Stimulated activated CD4-positive, alpha-beta T cell treated with anti-CD3 and anti-CD28 coated beads, Interleukin-12 subunit alpha, Interleukin-12 subunit beta, amount 100 ng/mL, for 48 hours (primary cell): Measurements from ENCODE around the gene GNS.
A peak's percentile ranks its signal among the peaks of the same experiment; 100 is the strongest.

Source experiments
- DNase-seq, 3 donors: peaks; one replicate each; pipeline ENCODE4 v3.0.0-alpha.2; 2020; ENCODE audit warnings: low read depth in 2 of 3, low spot score in 1 of 3

Gene GNS

GRCh38 chr12:64678248-64678647, 81.0 kb downstream of the GNS start:
- DNase-seq: no peak

GRCh38 chr12:64675795-64676194, 83.4 kb downstream of the GNS start:
- DNase-seq: no peak

GRCh38 chr12:64674367-64674922, 84.8 kb downstream of the GNS start:
- DNase-seq: no peak

- no peak for DNase-seq
Observed at GRCh38 chr12:64673490-64674169, 85.6 kb downstream of the GNS start.

- DNase-seq: no peak
Observed at GRCh38 chr12:64672925-64673409, 86.2 kb downstream of the GNS start.

GRCh38 chr12:64671681-64672080, 87.5 kb downstream of the GNS start:
- no peak for DNase-seq

- no peak for DNase-seq
Observed at GRCh38 chr12:64670919-64671639, 88.1 kb downstream of the GNS start.

- no peak for DNase-seq
Observed at GRCh38 chr12:64670019-64670418, 89.2 kb downstream of the GNS start.

GRCh38 chr12:64669270-64669842, 89.8 kb downstream of the GNS start:
- DNase-seq: no peak

GRCh38 chr12:64667793-64668192, 91.4 kb downstream of the GNS start:
- DNase-seq: no peak

- DNase-seq: no peak
Observed at GRCh38 chr12:64666054-64666914, 92.9 kb downstream of the GNS start.

GRCh38 chr12:64665514-64665913, 93.7 kb downstream of the GNS start:
- DNase-seq: peak in 1 of 3 donors; percentile 34
